GM18519 (cell line): ENCODE measurements around the gene WNK3.

ENCODE experiments used
- ATAC-seq: cut with Tn5 transposase; IDR thresholded peaks from one replicate; pipeline ENCODE4 v1.9.1; 2021; ENCODE audit warnings: mild to moderate bottlenecking, moderate library complexity; ENCODE audit not compliant: unreplicated experiment, low FRiP score

Gene WNK3

DNA sequence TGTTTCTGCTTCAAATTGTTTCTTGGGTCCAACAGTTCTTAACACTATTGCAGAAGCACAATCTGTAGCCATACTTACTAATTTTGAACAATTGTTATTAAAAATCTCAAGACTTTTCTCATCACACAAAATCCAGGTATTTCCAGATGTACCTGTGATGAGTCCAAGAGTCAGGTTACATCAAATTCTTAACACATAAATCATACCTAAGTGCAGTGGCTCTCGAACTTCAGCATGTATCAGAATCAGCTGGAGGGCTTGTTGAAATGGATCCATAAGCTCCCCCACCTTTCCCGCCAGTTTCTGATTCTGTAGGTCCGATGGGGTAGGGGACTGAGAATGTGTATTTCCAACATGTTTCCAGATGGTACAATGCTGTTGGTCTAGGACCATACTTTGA lies 185.4 kb downstream of the WNK3 start:
- no peak for ATAC-seq

DNA sequence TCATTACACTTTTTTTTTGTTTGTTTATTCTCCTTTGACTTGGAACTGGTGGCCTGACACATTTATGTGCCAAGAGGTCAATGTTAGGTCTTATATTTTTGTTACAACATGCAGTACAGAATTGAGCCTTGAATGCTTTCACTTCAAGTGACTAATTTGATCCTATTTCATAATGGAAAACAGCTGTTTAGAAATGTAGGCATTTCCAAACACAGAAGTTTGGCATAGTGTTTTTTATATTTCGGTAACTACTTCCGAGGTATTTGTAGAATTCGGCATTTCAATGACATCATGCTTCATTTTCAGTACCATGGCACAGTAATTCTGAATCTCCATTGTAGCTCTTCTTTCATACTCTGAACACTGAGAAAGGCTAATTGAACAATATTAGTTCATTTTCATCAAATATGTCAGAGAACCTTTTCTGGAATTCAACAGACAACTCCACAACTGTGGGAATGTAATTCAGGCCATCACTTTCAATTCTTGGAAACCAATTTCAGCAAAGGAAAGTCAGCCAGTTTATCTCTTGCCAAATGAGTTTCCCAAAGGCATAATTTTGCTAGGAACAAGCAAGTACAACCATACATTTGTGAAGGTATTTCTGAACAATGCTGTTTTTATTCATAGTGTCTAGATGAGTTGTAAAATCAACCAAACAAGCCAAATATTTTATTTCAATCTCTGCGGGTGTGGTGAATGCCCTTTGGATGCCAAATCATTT lies 186.2 kb downstream of the WNK3 start:
- no peak for ATAC-seq

DNA sequence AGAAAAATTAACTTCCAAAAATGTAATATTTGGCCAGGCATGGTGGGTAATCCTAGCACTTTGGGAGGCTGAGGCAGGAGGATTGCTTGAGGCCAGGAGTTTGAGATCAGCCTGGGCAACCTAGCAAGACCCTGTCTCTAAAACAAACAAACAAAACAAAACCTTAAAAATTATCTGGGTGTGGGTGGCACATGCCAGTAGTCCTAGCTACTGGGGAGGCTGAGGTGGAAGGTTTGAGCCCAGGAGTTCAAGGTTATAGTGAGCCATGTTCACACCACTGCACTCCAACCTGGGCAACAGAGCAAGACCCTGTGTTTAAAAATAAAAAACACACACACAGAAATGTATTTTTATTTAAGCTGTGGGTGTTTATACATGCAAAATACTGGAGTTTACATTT lies 186.8 kb downstream of the WNK3 start:
- no peak for ATAC-seq

DNA sequence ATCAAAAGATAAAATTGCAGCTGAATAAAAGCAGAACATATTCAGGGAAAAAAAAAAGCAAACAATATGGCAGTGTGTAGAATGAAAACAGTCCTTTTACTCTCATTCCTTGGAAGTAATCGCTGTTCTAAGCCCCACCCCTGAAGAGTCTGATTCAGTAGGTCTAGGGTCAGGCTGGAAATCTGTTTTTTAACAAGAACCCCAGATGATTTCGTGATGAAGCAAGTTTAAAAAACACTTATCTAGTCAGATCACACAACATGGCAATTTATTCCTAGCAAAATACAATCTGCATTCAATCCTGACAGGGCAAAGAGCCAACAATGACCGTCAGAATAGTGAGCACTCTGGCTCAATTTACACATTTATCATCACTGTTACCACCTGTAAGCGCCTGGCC lies 190.9 kb downstream of the WNK3 start:
- ATAC-seq = no peak

DNA sequence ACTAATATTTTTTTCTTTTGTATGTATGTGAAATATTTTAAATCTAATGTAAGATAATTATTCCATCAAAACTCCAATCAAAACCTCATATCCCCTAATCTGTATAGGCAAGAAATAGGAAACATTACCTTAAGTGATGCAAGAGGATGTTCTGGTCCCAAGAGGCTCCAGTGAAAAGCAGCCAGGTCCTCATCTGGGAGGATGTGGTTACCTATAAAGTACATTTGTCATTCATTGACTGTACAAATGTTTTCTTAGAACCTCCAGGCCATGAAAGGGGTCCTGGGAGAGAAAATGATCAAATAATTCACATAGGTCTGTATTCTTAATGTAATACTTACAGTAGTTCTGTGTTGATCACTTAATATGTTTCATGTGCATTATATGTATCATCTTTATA lies 200.3 kb downstream of the WNK3 start:
- no peak for ATAC-seq
